ENCODE data around the gene MAGI1.

- TF ChIP-seq CTCF (IDR thresholded peaks at IDR 0.05) (no peak), POLR2A (IDR thresholded peaks at IDR 0.05) (no peak)
These were observed 380.3 kb downstream of the MAGI1 start for GRCh38 chr3:65658401-65658800.
